Measurements from ENCODE around the gene ERN2. TPM values are rescaled to one million over a fixed set of nuclear protein-coding genes. Genes with fewer than 3 reads are reported as not detected.

The ERN2 gene
- total and polyA plus RNA-seq, 2 of the 13 experiments (the other 11 are each of a cell fraction or from before 2014, with no cell fraction given), result 2.2 to 3.5 TPM

DNA sequence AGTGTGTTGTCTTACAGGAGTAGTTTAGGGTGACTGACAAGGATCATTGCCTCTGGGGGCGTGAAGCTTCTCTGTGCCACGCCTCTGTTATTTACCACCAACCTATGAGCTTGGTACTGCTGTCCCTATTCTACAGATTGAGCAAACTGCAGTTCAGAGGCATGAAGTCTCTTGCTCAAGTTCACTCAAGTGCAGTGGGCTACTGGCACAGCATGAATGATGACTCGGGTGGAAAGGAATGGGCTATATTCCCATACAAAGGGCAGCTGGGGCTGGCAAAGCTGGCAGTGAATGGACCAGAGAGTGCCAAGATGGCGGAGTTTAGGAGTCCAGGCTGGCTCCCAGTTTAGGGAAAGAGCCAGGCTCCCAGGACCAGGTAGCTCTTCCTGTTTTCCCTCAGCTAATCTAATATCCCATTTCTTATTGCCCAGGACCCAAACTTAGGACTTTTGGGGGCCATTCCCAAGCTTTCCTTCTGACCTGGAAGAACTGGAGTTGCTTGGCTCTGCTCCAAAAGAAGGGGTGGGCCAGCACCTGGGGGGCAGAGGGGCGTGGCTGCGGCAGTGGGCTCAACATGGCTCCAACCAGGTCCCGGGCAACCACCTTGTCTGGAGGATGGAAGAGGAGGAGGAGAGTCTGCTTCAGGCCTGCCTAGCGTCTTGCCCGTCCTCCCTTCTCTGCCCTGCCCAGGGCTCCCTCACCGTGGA, 21.4 kb downstream of the ERN2 start:
- FAIRE-seq (no peak), ATAC-seq (no peak), DNase-seq (ENCODE audit: low spot score) (no peak)
- peaks cover 22% of the 10 kb centered on the region for H3K4me1 ChIP-seq (ENCODE audit: insufficient read depth, low read length)
- in situ Hi-C loops (cut with HindIII; ENCODE audit: extremely low pct_ligation_motif_present, low pct_unique_long_range_greater_than_20kb), result no loop called here
- H3K27me3 ChIP-seq (ENCODE audit: control insufficient read depth in 1 of 2, insufficient read depth in 2 of 2, low read length in 2 of 2), result no peaks in the 10 kb centered on the region
- H3K36me3 ChIP-seq (replicated peaks in 1 of 2; ENCODE audit: control insufficient read depth in 1 of 2, insufficient read depth in 2 of 2, low read length in 2 of 2), result peaks cover 46 to 57% of the 10 kb centered on the region in 2 experiments
- no peaks in the 10 kb centered on the region for H3K9me3 ChIP-seq (ENCODE audit: low read length)
- H3K79me2 ChIP-seq (ENCODE audit: insufficient read depth, low read length), result no peaks in the 10 kb centered on the region
- no peak overlapping the region for H3K9ac ChIP-seq (ENCODE audit: insufficient read depth, low read depth, low read length)
- no peaks in the 10 kb centered on the region; the same call in 1 of the 2 replicates for H4K20me1 ChIP-seq (ENCODE audit: insufficient read depth, low read length)
- no peak overlapping the region for H3K27ac ChIP-seq (ENCODE audit: extremely low read length, insufficient read depth, low read length)
- BruUV-seq (replicated peaks), result no TSS peak
- 95% methylated on average over 10 of the region's 10 CpGs for WGBS (ENCODE audit: low lambda C conversion rate)
- ChIA-PET CTCF (ENCODE audit: low intra/inter-chr PET ratio, low total read pairs) (no interaction called here), POLR2A (no interaction called here)
- H3K4me3 ChIP-seq (replicated peaks in 1 of 3; ENCODE audit: insufficient read depth in 1 of 3, low read depth in 2 of 3, low read length in 3 of 3), result no peak overlapping the region
- intact Hi-C loops (cut with micrococcal nuclease; ENCODE audit: unreplicated experiment), result no loop called here
- no peak overlapping the region for H3K4me2 ChIP-seq (ENCODE audit: low read depth, low read length)
- H2AFZ ChIP-seq (ENCODE audit: low read length), result no peak overlapping the region
- TF ChIP-seq IKZF4 (CRISPR knock-in tag; IDR thresholded peaks at IDR 0.05; ENCODE audit: borderline replicate concordance, low read depth, not compliant biosample characterization) (no peak), SMAD1 (CRISPR knock-in tag; IDR thresholded peaks at IDR 0.05; ENCODE audit: borderline replicate concordance, low read depth) (no peak), NR2C2 (CRISPR knock-in tag; IDR thresholded peaks at IDR 0.05; ENCODE audit: borderline replicate concordance) (no peak), ZNF629 (CRISPR knock-in tag; conservative IDR thresholded peaks at IDR 0.05) (0 out of 2 replicates have a peak, but pooled peaks have one; percentile 10), ZNF143 (CRISPR knock-in tag; IDR thresholded peaks at IDR 0.05) (no peak), ZNF253 (CRISPR knock-in tag; IDR thresholded peaks at IDR 0.05; ENCODE audit: borderline replicate concordance) (0 out of 2 replicates have a peak, but pooled peaks have one; percentile 34), RNF2 (conservative IDR thresholded peaks at IDR 0.05; ENCODE audit: low read depth) (no peak), RBM39 (IDR thresholded peaks at IDR 0.05; ENCODE audit: low read depth, low read length, poor library complexity, severe bottlenecking) (no peak)
- TF ChIP-seq, protein P1, sequence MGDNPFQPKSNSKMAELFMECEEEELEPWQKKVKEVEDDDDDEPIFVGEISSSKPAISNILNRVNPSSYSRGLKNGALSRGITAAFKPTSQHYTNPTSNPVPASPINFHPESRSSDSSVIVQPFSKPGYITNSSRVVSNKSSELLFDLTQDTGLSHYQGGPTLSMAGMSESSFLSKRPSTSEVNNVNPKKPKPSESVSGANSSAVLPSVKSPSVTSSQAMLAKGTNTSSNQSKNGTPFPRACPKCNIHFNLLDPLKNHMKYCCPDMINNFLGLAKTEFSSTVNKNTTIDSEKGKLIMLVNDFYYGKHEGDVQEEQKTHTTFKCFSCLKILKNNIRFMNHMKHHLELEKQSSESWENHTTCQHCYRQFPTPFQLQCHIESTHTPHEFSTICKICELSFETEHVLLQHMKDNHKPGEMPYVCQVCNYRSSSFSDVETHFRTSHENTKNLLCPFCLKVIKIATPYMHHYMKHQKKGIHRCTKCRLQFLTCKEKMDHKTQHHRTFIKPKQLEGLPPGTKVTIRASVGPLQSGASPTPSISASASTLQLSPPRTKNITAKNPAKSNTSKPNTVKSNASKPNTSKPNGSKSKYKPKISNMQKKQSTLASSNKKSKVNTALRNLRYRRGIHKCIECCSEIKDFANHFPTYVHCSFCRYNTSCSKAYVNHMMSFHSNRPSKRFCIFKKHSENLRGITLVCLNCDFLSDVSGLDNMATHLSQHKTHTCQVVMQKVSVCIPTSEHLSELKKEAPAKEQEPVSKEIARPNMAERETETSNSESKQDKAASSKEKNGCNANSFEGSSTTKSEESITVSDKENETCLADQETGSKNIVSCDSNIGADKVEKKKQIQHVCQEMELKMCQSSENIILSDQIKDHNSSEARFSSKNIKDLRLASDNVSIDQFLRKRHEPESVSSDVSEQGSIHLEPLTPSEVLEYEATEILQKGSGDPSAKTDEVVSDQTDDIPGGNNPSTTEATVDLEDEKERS (CRISPR knock-in tag; IDR thresholded peaks at IDR 0.05), result no peak
- TF ChIP-seq, protein P2, sequence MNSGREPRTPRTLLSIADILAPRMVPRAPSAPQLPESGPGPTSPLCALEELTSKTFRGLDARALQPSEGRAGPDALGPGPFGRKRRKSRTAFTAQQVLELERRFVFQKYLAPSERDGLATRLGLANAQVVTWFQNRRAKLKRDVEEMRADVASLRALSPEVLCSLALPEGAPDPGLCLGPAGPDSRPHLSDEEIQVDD (CRISPR knock-in tag; IDR thresholded peaks at IDR 0.05; ENCODE audit: borderline replicate concordance), result no peak
- TF ChIP-seq, protein P3, sequence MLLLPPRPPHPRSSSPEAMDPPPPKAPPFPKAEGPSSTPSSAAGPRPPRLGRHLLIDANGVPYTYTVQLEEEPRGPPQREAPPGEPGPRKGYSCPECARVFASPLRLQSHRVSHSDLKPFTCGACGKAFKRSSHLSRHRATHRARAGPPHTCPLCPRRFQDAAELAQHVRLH (CRISPR knock-in tag; IDR thresholded peaks at IDR 0.05; ENCODE audit: borderline replicate concordance, low read depth), result no peak
- TF ChIP-seq, protein P4, sequence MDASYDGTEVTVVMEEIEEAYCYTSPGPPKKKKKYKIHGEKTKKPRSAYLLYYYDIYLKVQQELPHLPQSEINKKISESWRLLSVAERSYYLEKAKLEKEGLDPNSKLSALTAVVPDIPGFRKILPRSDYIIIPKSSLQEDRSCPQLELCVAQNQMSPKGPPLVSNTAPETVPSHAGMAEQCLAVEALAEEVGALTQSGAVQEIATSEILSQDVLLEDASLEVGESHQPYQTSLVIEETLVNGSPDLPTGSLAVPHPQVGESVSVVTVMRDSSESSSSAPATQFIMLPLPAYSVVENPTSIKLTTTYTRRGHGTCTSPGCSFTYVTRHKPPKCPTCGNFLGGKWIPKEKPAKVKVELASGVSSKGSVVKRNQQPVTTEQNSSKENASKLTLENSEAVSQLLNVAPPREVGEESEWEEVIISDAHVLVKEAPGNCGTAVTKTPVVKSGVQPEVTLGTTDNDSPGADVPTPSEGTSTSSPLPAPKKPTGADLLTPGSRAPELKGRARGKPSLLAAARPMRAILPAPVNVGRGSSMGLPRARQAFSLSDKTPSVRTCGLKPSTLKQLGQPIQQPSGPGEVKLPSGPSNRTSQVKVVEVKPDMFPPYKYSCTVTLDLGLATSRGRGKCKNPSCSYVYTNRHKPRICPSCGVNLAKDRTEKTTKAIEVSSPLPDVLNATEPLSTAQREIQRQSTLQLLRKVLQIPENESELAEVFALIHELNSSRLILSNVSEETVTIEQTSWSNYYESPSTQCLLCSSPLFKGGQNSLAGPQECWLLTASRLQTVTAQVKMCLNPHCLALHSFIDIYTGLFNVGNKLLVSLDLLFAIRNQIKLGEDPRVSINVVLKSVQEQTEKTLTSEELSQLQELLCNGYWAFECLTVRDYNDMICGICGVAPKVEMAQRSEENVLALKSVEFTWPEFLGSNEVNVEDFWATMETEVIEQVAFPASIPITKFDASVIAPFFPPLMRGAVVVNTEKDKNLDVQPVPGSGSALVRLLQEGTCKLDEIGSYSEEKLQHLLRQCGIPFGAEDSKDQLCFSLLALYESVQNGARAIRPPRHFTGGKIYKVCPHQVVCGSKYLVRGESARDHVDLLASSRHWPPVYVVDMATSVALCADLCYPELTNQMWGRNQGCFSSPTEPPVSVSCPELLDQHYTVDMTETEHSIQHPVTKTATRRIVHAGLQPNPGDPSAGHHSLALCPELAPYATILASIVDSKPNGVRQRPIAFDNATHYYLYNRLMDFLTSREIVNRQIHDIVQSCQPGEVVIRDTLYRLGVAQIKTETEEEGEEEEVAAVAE (CRISPR knock-in tag; IDR thresholded peaks at IDR 0.05; ENCODE audit: borderline replicate concordance), result no peak

Data from HepG2 (cell line).